Dermis blood vessel endothelial cell (primary cell): ENCODE data around the gene CIAO3. TPM values are rescaled to one million over a fixed set of nuclear protein-coding genes. Genes with fewer than 3 reads are reported as not detected.
A peak's percentile ranks its signal among the peaks of the same experiment; 100 is the strongest.
"Not testable (repeated sequence)": the region's sequence is repeated elsewhere in the genome, so short reads cannot be mapped to it uniquely, and the experiment has no call there.

Source experiments
- DNase-seq: peaks from one replicate; pipeline ENCODE4 v3.0.0; 2010
- total RNA-seq: library from RNA; depleted of rRNA; stranded (reverse); fragments of >200 nt; gene quantifications from 2 replicates; pipeline ENCODE4 v1.2.3, GENCODE V29; 2014

The CIAO3 gene
- total RNA-seq, 1 donor from 2014 or later, result 42.4 TPM

- no peak for DNase-seq
Observed at GRCh38 chr16:759110-759910, 18.5 kb upstream of the CIAO3 start.

GRCh38 chr16:756428-756827, 15.6 kb upstream of the CIAO3 start:
- no peak for DNase-seq

- no peak for DNase-seq
Observed at GRCh38 chr16:754656-755055, 13.9 kb upstream of the CIAO3 start.

GRCh38 chr16:754121-754607, 13.4 kb upstream of the CIAO3 start:
- DNase-seq, result not testable (repeated sequence)

GRCh38 chr16:752007-752312, 11.2 kb upstream of the CIAO3 start:
- DNase-seq, result no peak

GRCh38 chr16:751152-752006, 10.6 kb upstream of the CIAO3 start:
- no peak for DNase-seq

- DNase-seq, result no peak
Observed at GRCh38 chr16:750485-750884, 9.7 kb upstream of the CIAO3 start.

GRCh38 chr16:749010-749409, 8.2 kb upstream of the CIAO3 start:
- DNase-seq, result no peak

GRCh38 chr16:747978-748746, 7.4 kb upstream of the CIAO3 start:
- DNase-seq, result no peak

- DNase-seq, result no peak
Observed at GRCh38 chr16:746637-747036, 5.8 kb upstream of the CIAO3 start.

- peak; percentile 20 for DNase-seq
Observed at GRCh38 chr16:745739-746138, 4.9 kb upstream of the CIAO3 start.

GRCh38 chr16:743794-744500, 3.1 kb upstream of the CIAO3 start:
- no peak for DNase-seq

GRCh38 chr16:742894-743293, 2.1 kb upstream of the CIAO3 start:
- not testable (repeated sequence) for DNase-seq

GRCh38 chr16:741986-742629, 1.3 kb upstream of the CIAO3 start:
- no peak for DNase-seq

- no peak for DNase-seq
Observed at GRCh38 chr16:740459-740763, 386 bp downstream of the CIAO3 start.

- DNase-seq, result no peak
Observed at GRCh38 chr16:739560-740458, 988 bp downstream of the CIAO3 start.

- no peak for DNase-seq
Observed at GRCh38 chr16:736936-737481, 3.8 kb downstream of the CIAO3 start.

GRCh38 chr16:735982-736453, 4.8 kb downstream of the CIAO3 start:
- DNase-seq, result no peak

GRCh38 chr16:734981-735881, 5.6 kb downstream of the CIAO3 start:
- no peak for DNase-seq
